ENCODE measurements around the gene CD99L2. TPM values are rescaled to one million over a fixed set of nuclear protein-coding genes. Genes with fewer than 3 reads are reported as not detected.

CD99L2 gene
- total and polyA plus RNA-seq, 12 donors: 20.0 to 102 (median 55.4) TPM

DNA sequence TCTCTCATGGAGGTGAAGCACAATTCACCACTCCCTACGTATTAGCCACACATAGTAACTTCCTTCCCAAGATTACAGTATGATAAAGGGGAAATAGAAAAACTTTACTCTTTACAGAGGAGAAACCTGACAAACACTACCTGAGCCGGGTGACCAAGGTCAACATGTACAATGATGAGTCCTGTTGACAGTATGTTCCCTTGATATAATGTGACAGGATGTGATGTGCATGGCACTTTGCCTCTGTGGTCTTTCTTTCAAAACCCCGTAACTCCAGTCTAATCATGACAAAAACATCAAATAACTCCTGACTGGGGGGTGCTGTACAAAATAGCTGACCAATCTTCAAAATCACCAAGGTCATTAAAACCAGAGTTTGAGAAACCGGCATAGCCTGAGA lies 60.6 kb downstream of the CD99L2 start:
- Histone ChIP-seq H3K27ac (no peak overlapping the region), H3K36me3 (replicated peaks in 1 of 2) (no peaks in the 10 kb centered on the region), H3K4me3 (no peak overlapping the region), H3K4me1 (replicated peaks in 1 of 2) (no peaks in the 10 kb centered on the region), H3K27me3 (no peaks in the 10 kb centered on the region), H3K9me3 (replicated peaks in 1 of 3) (no peaks in the 10 kb centered on the region)
- DNase-seq: no peak
- WGBS, 4 donors: 61 to 82% (median 76%) methylated on average over 3 to 4 of the region's 4 CpGs
- no peak for TF ChIP-seq POLR2A (IDR thresholded peaks at IDR 0.05)
- TF ChIP-seq, protein P1, sequence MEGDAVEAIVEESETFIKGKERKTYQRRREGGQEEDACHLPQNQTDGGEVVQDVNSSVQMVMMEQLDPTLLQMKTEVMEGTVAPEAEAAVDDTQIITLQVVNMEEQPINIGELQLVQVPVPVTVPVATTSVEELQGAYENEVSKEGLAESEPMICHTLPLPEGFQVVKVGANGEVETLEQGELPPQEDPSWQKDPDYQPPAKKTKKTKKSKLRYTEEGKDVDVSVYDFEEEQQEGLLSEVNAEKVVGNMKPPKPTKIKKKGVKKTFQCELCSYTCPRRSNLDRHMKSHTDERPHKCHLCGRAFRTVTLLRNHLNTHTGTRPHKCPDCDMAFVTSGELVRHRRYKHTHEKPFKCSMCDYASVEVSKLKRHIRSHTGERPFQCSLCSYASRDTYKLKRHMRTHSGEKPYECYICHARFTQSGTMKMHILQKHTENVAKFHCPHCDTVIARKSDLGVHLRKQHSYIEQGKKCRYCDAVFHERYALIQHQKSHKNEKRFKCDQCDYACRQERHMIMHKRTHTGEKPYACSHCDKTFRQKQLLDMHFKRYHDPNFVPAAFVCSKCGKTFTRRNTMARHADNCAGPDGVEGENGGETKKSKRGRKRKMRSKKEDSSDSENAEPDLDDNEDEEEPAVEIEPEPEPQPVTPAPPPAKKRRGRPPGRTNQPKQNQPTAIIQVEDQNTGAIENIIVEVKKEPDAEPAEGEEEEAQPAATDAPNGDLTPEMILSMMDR (IDR thresholded peaks at IDR 0.05): no peak
- intact Hi-C loops (cut with DNase I): no loop called here

DNA sequence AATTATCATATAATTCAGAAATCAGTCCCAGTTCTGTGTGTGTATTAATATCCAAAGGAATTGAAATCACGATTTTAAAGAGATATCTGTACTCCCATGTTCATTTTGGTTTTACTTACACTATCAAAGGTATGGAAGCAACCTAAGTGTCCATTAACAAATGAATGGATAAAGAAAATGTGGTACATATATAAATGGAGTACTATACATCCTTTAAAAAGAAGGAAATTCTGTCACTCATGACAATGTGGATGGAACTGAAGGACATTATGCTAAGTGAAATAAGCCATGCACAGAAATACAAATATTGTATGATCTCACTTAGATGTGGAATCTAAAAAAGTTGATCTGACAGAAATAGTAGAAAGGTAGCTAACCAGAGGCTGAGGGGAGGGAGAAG lies 63.8 kb downstream of the CD99L2 start:
- no peak for DNase-seq
- Histone ChIP-seq H3K36me3 (replicated peaks in 1 of 2) (no peaks in the 10 kb centered on the region), H3K9me3 (replicated peaks in 1 of 3) (no peaks in the 10 kb centered on the region), H3K4me3 (no peak overlapping the region), H3K4me1 (replicated peaks in 1 of 2) (no peaks in the 10 kb centered on the region), H3K27ac (no peak overlapping the region), H3K27me3 (no peaks in the 10 kb centered on the region)
- no peak for TF ChIP-seq POLR2A (IDR thresholded peaks at IDR 0.05)
- TF ChIP-seq, protein P1 (IDR thresholded peaks at IDR 0.05): no peak
- 55 to 98% (median 79%) methylated on average over 1 of the region's 1 CpG for WGBS, 4 donors
- intact Hi-C loops (cut with DNase I): no loop called here

DNA sequence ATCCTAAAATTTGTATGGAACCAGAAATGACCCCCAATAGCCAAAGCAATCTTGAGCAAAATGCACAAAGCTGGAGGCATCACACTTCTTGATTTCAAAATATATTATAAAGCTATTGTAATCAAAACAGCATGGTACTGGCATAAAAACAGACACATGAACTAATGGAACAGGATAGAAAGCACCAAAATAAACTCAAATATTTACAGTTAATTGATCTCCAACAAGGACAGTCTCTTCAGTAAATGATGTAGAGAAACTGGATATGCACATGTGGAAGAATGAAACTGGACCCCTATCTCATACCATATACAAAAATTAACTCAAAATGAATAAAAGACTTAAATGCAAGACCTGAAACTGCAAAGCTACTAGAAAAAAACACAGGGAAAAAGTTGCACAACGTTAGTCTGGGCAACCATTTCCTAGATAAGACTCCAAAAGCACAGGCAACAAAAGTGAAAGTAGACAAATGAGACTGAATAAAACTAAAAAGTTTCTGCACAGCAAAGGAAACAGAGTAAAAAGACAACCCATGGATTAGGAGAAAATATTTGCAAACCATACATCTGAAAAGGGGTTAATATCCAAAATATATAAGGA lies 64.9 kb downstream of the CD99L2 start:
- Histone ChIP-seq H3K4me1 (replicated peaks in 1 of 2) (no peaks in the 10 kb centered on the region), H3K27ac (no peak overlapping the region), H3K36me3 (replicated peaks in 1 of 2) (no peaks in the 10 kb centered on the region), H3K4me3 (no peak overlapping the region), H3K9me3 (replicated peaks in 1 of 3) (no peaks in the 10 kb centered on the region), H3K27me3 (no peaks in the 10 kb centered on the region)
- intact Hi-C loops (cut with DNase I): no loop called here
- TF ChIP-seq, protein P1 (IDR thresholded peaks at IDR 0.05): no peak
- TF ChIP-seq POLR2A (IDR thresholded peaks at IDR 0.05): no peak
- WGBS, 4 donors: 29 to 59% (median 49%) methylated on average over 1 of the region's 1 CpG
- no peak for DNase-seq

DNA sequence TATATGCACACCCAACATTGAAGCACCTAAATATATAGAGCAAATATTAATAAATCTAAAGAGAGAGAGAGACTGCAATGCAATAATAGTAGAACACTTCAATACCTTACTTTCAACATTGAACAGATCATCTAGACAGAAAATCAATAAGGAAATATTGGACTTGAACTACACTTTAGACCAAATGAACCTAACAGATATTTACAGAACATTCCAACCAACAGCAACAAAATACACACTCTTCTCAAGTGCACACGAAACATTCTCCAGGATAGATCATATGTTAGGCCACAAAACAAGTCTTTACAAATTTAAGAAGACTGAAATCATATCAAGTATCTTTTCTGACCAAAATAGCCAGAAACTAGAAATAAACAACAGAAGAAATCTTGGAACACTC lies 66.6 kb downstream of the CD99L2 start:
- 75 to 95% (median 88%) methylated on average over 1 of the region's 1 CpG for WGBS, 4 donors
- H3K27me3 ChIP-seq: no peaks in the 10 kb centered on the region
- no peak overlapping the region for H3K4me3 ChIP-seq
- H3K9me3 ChIP-seq (replicated peaks in 1 of 3): no peaks in the 10 kb centered on the region
- intact Hi-C loops (cut with DNase I): no loop called here
- H3K27ac ChIP-seq: no peak overlapping the region
- H3K36me3 ChIP-seq (replicated peaks in 1 of 2): no peaks in the 10 kb centered on the region
- no peak for DNase-seq
- no peaks in the 10 kb centered on the region for H3K4me1 ChIP-seq (replicated peaks in 1 of 2)
- no peak for TF ChIP-seq POLR2A (IDR thresholded peaks at IDR 0.05)
- TF ChIP-seq, protein P1 (IDR thresholded peaks at IDR 0.05): no peak

Data from adrenal gland (tissue), 12 donors.